CD14-positive monocyte (primary cell): ENCODE results near the gene COQ4. TPM values are rescaled to one million over a fixed set of nuclear protein-coding genes. Genes with fewer than 3 reads are reported as not detected.

Experiments
- DNase-seq, 3 donors: peaks; one replicate each; pipeline ENCODE4 v3.0.0-alpha.2; 2011 to 2022
- H2AFZ ChIP-seq: 2 replicates; pipeline ENCODE4 v1.6.0; 2012; ENCODE audit warnings: mild to moderate bottlenecking, low read depth, low read length, inconsistent platforms; ENCODE audit not compliant: insufficient read depth, poor library complexity, severe bottlenecking
- H3K27ac ChIP-seq, 2 donors: 1 replicate in 1 of 2; 2 replicates in 1 of 2; pipeline ENCODE4 v1.5.1; 2012 to 2013; ENCODE audit warnings: low read length in 2 of 2, control low read depth in 1 of 2, inconsistent platforms in 1 of 2, low read depth in 1 of 2, mild to moderate bottlenecking in 1 of 2
- H3K27me3 ChIP-seq, 2 donors: one replicate each; pipeline versions ENCODE4 v1.6.0 to v1.6.1; 2011 to 2013; ENCODE audit warnings: low read length in 2 of 2; ENCODE audit not compliant: control insufficient read depth in 2 of 2, insufficient read depth in 2 of 2
- H3K36me3 ChIP-seq, 2 donors: replicated peaks in 1 of 2; 1 replicate in 1 of 2; 2 replicates in 1 of 2; pipeline versions ENCODE4 v1.5.1 to v1.6.1; 2012 to 2013; ENCODE audit warnings: low read length in 2 of 2, control low read depth in 1 of 2, inconsistent platforms in 1 of 2, mild to moderate bottlenecking in 1 of 2; ENCODE audit not compliant: insufficient read depth in 2 of 2, control insufficient read depth in 1 of 2
- H3K4me1 ChIP-seq, 2 donors: 1 replicate in 1 of 2; 2 replicates in 1 of 2; pipeline versions ENCODE4 v1.5.1 to v1.6.1; 2012 to 2013; ENCODE audit warnings: low read length in 2 of 2, control low read depth in 1 of 2, inconsistent platforms in 1 of 2, mild to moderate bottlenecking in 1 of 2, moderate library complexity in 1 of 2; ENCODE audit not compliant: insufficient read depth in 2 of 2, control insufficient read depth in 1 of 2
- H3K4me2 ChIP-seq: replicated peaks from 2 replicates; pipeline ENCODE3; 2012; ENCODE audit warnings: low read length, moderate library complexity, mild to moderate bottlenecking; ENCODE audit not compliant: poor library complexity, severe bottlenecking; ENCODE audit errors: extremely low read depth
- H3K4me3 ChIP-seq, 3 experiments: fragments of 200-600 bp in 1 of 3; sonication (generic) in 1 of 3; replicated peaks in 1 of 3; 1 replicate in 2 of 3; 2 replicates in 1 of 3; pipeline ENCODE4 v1.5.1; 2011 to 2013; ENCODE audit warnings: low read length in 3 of 3, mild to moderate bottlenecking in 3 of 3, control low read depth in 2 of 3, low read depth in 2 of 3, inconsistent platforms in 1 of 3, moderate library complexity in 1 of 3
- H3K79me2 ChIP-seq: 2 replicates; pipeline ENCODE4 v1.6.0; 2012; ENCODE audit warnings: mild to moderate bottlenecking, control low read depth, inconsistent platforms, low read length, moderate library complexity; ENCODE audit not compliant: insufficient read depth
- H3K9ac ChIP-seq: 2 replicates; pipeline ENCODE4 v1.6.0; 2017; ENCODE audit warnings: low read length, mild to moderate bottlenecking; ENCODE audit not compliant: insufficient read depth, poor library complexity, severe bottlenecking
- H3K9me3 ChIP-seq, 2 donors: replicated peaks in 1 of 2; 1 replicate in 1 of 2; 2 replicates in 1 of 2; pipeline versions ENCODE4 v1.5.1 to v1.6.1; 2012 to 2013; ENCODE audit warnings: low read length in 2 of 2, control low read depth in 1 of 2; ENCODE audit not compliant: control insufficient read depth in 1 of 2, insufficient read depth in 1 of 2
- H4K20me1 ChIP-seq: 2 replicates; pipeline ENCODE4 v1.6.0; 2012; ENCODE audit warnings: mild to moderate bottlenecking, low read length, control low read depth, moderate library complexity; ENCODE audit not compliant: insufficient read depth
- H3K27ac Mint-ChIP-seq, 7 donors: one replicate each; pipeline ENCODE4 v1.8.0; 2020; ENCODE audit warnings: mild to moderate bottlenecking in 7 of 7, mixed read lengths in 7 of 7, moderate library complexity in 6 of 7, inconsistent platforms in 2 of 7
- H3K27me3 Mint-ChIP-seq, 3 donors: one replicate each; pipeline ENCODE4 v1.8.0; 2021 to 2022; ENCODE audit warnings: low read depth in 3 of 3, mild to moderate bottlenecking in 3 of 3, mixed read lengths in 3 of 3, moderate library complexity in 3 of 3, inconsistent platforms in 1 of 3
- H3K36me3 Mint-ChIP-seq, 2 donors: one replicate each; pipeline ENCODE4 v1.8.0; 2020; ENCODE audit warnings: mixed read lengths in 2 of 2, inconsistent platforms in 1 of 2, mild to moderate bottlenecking in 1 of 2
- H3K4me1 Mint-ChIP-seq: one replicate; pipeline ENCODE4 v1.8.0; 2020; ENCODE audit warnings: mild to moderate bottlenecking, mixed read lengths
- H3K4me3 Mint-ChIP-seq, 2 donors: one replicate each; pipeline ENCODE4 v1.8.0; 2020; ENCODE audit warnings: mild to moderate bottlenecking in 2 of 2, mixed read lengths in 2 of 2, moderate library complexity in 1 of 2
- H3K9me3 Mint-ChIP-seq, 7 donors: one replicate each; pipeline ENCODE4 v1.8.0; 2020 to 2022; ENCODE audit warnings: mixed read lengths in 7 of 7, mild to moderate bottlenecking in 6 of 7, moderate library complexity in 6 of 7, inconsistent platforms in 2 of 7
- WGBS: methylation state at CpG from one replicate; pipeline ENCODE4 v1.1.5; 2013; ENCODE audit warnings: missing lambda C conversion rate; ENCODE audit not compliant: insufficient coverage; 5-methylcytosine and 5-hydroxymethylcytosine counted together
- intact Hi-C, 2 donors: fragments of 100-400 bp; cut with micrococcal nuclease; formaldehyde crosslinking; loops; one replicate each; pipeline versions ENCODE4 v1.15.0 to v1.15.1; 2023
- polyA plus RNA-seq, 3 donors: library from polyadenylated mRNA; depleted of rRNA in 1 of 3; unstranded in 2 of 3; stranded (reverse) in 1 of 3; fragments of 300-500 nt in 2 of 3; fragments of >200 nt in 1 of 3; fragmentation: Illumina TruSeq in 2 of 3; gene quantifications; 1 replicate in 2 of 3; 2 replicates in 1 of 3; pipeline ENCODE4 v1.2.3, GENCODE V29; 2012 to 2021
- TF ChIP-seq, protein P1 (sequence below): fragments of 200-600 bp; IDR thresholded peaks from one replicate; pipeline ENCODE4 v1.8.0; 2022; ENCODE audit warnings: antibody characterized with exemption, mild to moderate bottlenecking

The COQ4 gene
- polyA plus RNA-seq, 3 donors, result 19.9 to 32.6 (median 20.4) TPM

DNA sequence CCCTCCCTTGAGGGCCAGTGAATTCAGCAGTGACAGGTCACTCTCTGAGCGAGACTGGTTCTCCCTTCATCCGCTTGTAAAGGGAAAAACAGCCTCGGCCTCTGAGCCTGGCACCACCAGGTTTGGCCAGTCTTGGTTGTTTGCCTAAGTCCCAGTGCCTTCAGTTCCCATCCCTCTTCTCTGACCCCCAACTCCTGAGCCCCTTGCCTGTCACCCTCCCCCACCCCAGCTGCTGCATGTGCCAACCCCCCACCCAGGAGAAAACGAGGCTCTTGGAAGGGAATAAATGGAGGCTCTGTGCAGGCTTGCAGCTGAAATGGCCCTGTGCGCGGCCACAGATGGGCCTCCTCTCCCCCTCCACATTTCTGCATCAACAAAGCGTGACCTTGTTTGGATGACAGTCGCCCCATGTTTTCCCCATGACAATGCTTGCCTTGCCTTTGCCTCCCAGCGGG is 51.6 kb downstream of the COQ4 start:
- H3K9ac ChIP-seq, result no peak overlapping the region
- H3K9me3 ChIP-seq, result no peaks in the 10 kb centered on the region
- TF ChIP-seq, protein P1, sequence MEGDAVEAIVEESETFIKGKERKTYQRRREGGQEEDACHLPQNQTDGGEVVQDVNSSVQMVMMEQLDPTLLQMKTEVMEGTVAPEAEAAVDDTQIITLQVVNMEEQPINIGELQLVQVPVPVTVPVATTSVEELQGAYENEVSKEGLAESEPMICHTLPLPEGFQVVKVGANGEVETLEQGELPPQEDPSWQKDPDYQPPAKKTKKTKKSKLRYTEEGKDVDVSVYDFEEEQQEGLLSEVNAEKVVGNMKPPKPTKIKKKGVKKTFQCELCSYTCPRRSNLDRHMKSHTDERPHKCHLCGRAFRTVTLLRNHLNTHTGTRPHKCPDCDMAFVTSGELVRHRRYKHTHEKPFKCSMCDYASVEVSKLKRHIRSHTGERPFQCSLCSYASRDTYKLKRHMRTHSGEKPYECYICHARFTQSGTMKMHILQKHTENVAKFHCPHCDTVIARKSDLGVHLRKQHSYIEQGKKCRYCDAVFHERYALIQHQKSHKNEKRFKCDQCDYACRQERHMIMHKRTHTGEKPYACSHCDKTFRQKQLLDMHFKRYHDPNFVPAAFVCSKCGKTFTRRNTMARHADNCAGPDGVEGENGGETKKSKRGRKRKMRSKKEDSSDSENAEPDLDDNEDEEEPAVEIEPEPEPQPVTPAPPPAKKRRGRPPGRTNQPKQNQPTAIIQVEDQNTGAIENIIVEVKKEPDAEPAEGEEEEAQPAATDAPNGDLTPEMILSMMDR, result no peak
- peak overlapping the region in 1 of 2 donors; percentile 53 for H3K27ac ChIP-seq
- H3K79me2 ChIP-seq, result peaks cover 57% of the 10 kb centered on the region
- Mint-ChIP-seq H3K4me3 (no peak overlapping the region), H3K9me3 (no peaks in the 10 kb centered on the region), H3K27ac (peak overlapping the region in 4 of 7 donors; percentile 27 to 66 (median 38)), H3K27me3 (peaks cover 0 to 3% (median 0%) of the 10 kb centered on the region in 3 donors), H3K36me3 (peaks cover 31 to 47% of the 10 kb centered on the region in 2 donors), H3K4me1 (peaks cover 30% of the 10 kb centered on the region)
- H3K4me2 ChIP-seq, result no peak overlapping the region
- 100% methylated on average over 3 of the region's 9 CpGs for WGBS
- no peak overlapping the region for H2AFZ ChIP-seq
- H4K20me1 ChIP-seq, result peaks cover 18% of the 10 kb centered on the region
- no peak overlapping the region for H3K4me3 ChIP-seq
- intact Hi-C loops, result loop anchor here in 1 of 2 donors (5.0 to 10.0 kb wide), 3 partner anchors 49 to 97 kb away; partner anchors contain the start of genes COQ4, GOLGA2, ODF2 and SWI5
- no peaks in the 10 kb centered on the region for H3K27me3 ChIP-seq
- DNase-seq, result no peak
- peaks cover 19 to 43% of the 10 kb centered on the region in 2 donors for H3K36me3 ChIP-seq
- peaks cover 20 to 22% of the 10 kb centered on the region in 2 donors for H3K4me1 ChIP-seq

DNA sequence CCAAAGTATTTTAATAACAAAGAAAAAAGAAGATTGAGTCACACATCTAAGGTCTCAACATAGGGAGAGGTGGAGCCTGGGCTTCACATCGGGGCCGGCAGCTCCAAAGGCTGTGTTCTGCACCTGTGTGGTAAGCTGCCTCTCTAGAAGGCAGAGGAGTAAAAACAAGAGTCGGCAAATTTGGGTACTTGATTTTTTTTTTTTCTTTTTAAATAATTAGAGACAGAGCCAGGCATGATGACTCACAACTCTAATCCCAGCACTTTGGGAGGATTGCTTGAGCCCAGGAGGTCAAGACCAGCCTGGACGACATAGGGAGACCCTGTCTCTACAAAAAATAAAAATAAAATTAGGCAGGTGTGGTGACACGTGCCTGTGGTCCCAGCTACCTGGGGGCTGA is 53.2 kb downstream of the COQ4 start:
- H3K36me3 ChIP-seq, result peaks cover 25 to 58% of the 10 kb centered on the region in 2 donors
- H3K79me2 ChIP-seq, result peaks cover 57% of the 10 kb centered on the region
- peaks cover 13 to 14% of the 10 kb centered on the region in 2 donors for H3K4me1 ChIP-seq
- no peak overlapping the region for H3K4me2 ChIP-seq
- Mint-ChIP-seq H3K27me3 (peaks cover 0 to 3% (median 0%) of the 10 kb centered on the region in 3 donors), H3K36me3 (peaks cover 39 to 62% of the 10 kb centered on the region in 2 donors), H3K27ac (no peak overlapping the region), H3K4me1 (peaks cover 21% of the 10 kb centered on the region), H3K4me3 (no peak overlapping the region), H3K9me3 (no peaks in the 10 kb centered on the region)
- 92% methylated on average over 3 of the region's 5 CpGs for WGBS
- peaks cover 18% of the 10 kb centered on the region for H4K20me1 ChIP-seq
- H3K9me3 ChIP-seq, result no peaks in the 10 kb centered on the region
- TF ChIP-seq, protein P1, result no peak
- intact Hi-C loops, result loop anchor here in 1 of 2 donors (10.0 kb wide), 1 partner anchor 51 kb away; the partner anchor contains the start of genes COQ4 and TRUB2
- DNase-seq, result no peak
- no peak overlapping the region for H3K4me3 ChIP-seq
- no peak overlapping the region for H3K27ac ChIP-seq
- no peak overlapping the region for H2AFZ ChIP-seq
- H3K9ac ChIP-seq, result no peak overlapping the region
- H3K27me3 ChIP-seq, result no peaks in the 10 kb centered on the region
